ENCODE results near the gene PLLP.

PLLP gene

GRCh38 chr16:57245472-57246113 lies 38.9 kb downstream of the PLLP start:
- Histone ChIP-seq H3K4me3 (ENCODE audit: low read length) (peak overlapping the region; percentile 72), H4K20me1 (ENCODE audit: insufficient read depth, low read length) (no peaks in the 10 kb centered on the region), H2AFZ (ENCODE audit: low read length) (peak overlapping the region; percentile 79), H3K27me3 (replicated peaks; ENCODE audit: insufficient read depth, low read length) (no peaks in the 10 kb centered on the region), H3K9ac (ENCODE audit: low read length) (peak overlapping the region; percentile 88), H3K27ac (ENCODE audit: low read length) (peak overlapping the region; percentile 85), H3K9me2 (replicated peaks; ENCODE audit: insufficient read depth, low read length) (no peaks in the 10 kb centered on the region), H3K4me2 (ENCODE audit: low read depth, low read length) (peak overlapping the region; percentile 76), H3K36me3 (replicated peaks; ENCODE audit: insufficient read depth, low read length) (0 out of 2 replicates have a peak, but pooled peaks cover 3% of the 10 kb centered on the region), H3K9me3 (replicated peaks; ENCODE audit: insufficient read depth, low read length) (no peaks in the 10 kb centered on the region), H3K4me1 (ENCODE audit: low read length) (peaks cover 7% of the 10 kb centered on the region), H3F3A (ENCODE audit: insufficient read depth, low read length) (peaks cover 16% of the 10 kb centered on the region), H3K79me2 (ENCODE audit: low read length) (peaks cover 8% of the 10 kb centered on the region)
- TF ChIP-seq EZH2 (optimal IDR thresholded peaks at IDR 0.05; ENCODE audit: low read depth, low read length), result no peak
- no peak for TF ChIP-seq EZH2phosphoT487 (IDR thresholded peaks at IDR 0.05; ENCODE audit: low read length)
- TF ChIP-seq CTCF (IDR thresholded peaks at IDR 0.05; ENCODE audit: low read length), result no peak
- DNase-seq, result peak; percentile 39

GRCh38 chr16:57244767-57245471 lies 39.6 kb downstream of the PLLP start, which contains the start of gene ARL2BP:
ARL2BP (plus strand) TSS chr16:57245259; CDS start chr16:57245368, 109 bp downstream.
- peaks cover 8% of the 10 kb centered on the region for H3K79me2 ChIP-seq (ENCODE audit: low read length)
- TF ChIP-seq EZH2 (optimal IDR thresholded peaks at IDR 0.05; ENCODE audit: low read depth, low read length) (no peak), EZH2phosphoT487 (IDR thresholded peaks at IDR 0.05; ENCODE audit: low read length) (no peak), CTCF (IDR thresholded peaks at IDR 0.05; ENCODE audit: low read length) (peak; percentile 16; the same call in 1 of the 2 replicates)
- peak; percentile 97 for DNase-seq
- H3K4me2 ChIP-seq (ENCODE audit: low read depth, low read length), result peak within 1 kb of the TSS; percentile 76
- no peaks in the 10 kb centered on the region for H3K9me3 ChIP-seq (replicated peaks; ENCODE audit: insufficient read depth, low read length)
- peak within 1 kb of the TSS; percentile 79 for H2AFZ ChIP-seq (ENCODE audit: low read length)
- peaks cover 16% of the 10 kb centered on the region for H3F3A ChIP-seq (ENCODE audit: insufficient read depth, low read length)
- H3K27me3 ChIP-seq (replicated peaks; ENCODE audit: insufficient read depth, low read length), result no peaks in the 10 kb centered on the region
- peak within 1 kb of the TSS; percentile 88 for H3K9ac ChIP-seq (ENCODE audit: low read length)
- H3K4me1 ChIP-seq (ENCODE audit: low read length), result peaks cover 7% of the 10 kb centered on the region
- peak within 1 kb of the TSS; percentile 72 for H3K4me3 ChIP-seq (ENCODE audit: low read length)
- H3K27ac ChIP-seq (ENCODE audit: low read length), result peak within 1 kb of the TSS; percentile 85
- no peaks in the 10 kb centered on the region for H3K9me2 ChIP-seq (replicated peaks; ENCODE audit: insufficient read depth, low read length)
- H3K36me3 ChIP-seq (replicated peaks; ENCODE audit: insufficient read depth, low read length), result no peaks in the 10 kb centered on the region
- no peaks in the 10 kb centered on the region for H4K20me1 ChIP-seq (ENCODE audit: insufficient read depth, low read length)

DNA sequence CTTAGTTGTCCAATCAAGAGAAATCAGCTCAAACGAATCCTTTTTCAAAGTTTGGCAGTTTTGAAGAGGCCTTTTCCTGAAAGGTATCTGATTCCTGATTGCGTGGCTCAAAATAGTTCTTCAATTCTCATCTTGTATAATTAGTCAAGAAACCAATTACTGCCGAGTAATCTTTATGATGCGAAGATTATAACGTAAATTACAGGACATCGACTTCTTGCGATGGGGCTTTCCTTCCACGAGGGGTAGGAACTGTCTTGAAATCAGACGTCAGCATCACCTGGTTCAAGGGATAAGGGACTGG lies 40.1 kb downstream of the PLLP start:
- Histone ChIP-seq H3F3A (ENCODE audit: insufficient read depth, low read length) (peaks cover 16% of the 10 kb centered on the region), H3K4me1 (ENCODE audit: low read length) (peaks cover 7% of the 10 kb centered on the region), H2AFZ (ENCODE audit: low read length) (peak overlapping the region; percentile 71), H3K4me2 (ENCODE audit: low read depth, low read length) (peak overlapping the region; percentile 74), H4K20me1 (ENCODE audit: insufficient read depth, low read length) (no peaks in the 10 kb centered on the region), H3K9me2 (replicated peaks; ENCODE audit: insufficient read depth, low read length) (no peaks in the 10 kb centered on the region), H3K79me2 (ENCODE audit: low read length) (peaks cover 8% of the 10 kb centered on the region), H3K27ac (ENCODE audit: low read length) (peak overlapping the region; percentile 61; the same call in 1 of the 2 replicates), H3K4me3 (ENCODE audit: low read length) (peak overlapping the region; percentile 56), H3K27me3 (replicated peaks; ENCODE audit: insufficient read depth, low read length) (no peaks in the 10 kb centered on the region), H3K9me3 (replicated peaks; ENCODE audit: insufficient read depth, low read length) (no peaks in the 10 kb centered on the region), H3K36me3 (replicated peaks; ENCODE audit: insufficient read depth, low read length) (0 out of 2 replicates have a peak, but pooled peaks cover under 1% of the 10 kb centered on the region), H3K9ac (ENCODE audit: low read length) (peak overlapping the region; percentile 54)
- TF ChIP-seq EZH2 (optimal IDR thresholded peaks at IDR 0.05; ENCODE audit: low read depth, low read length) (no peak), EZH2phosphoT487 (IDR thresholded peaks at IDR 0.05; ENCODE audit: low read length) (no peak), CTCF (IDR thresholded peaks at IDR 0.05; ENCODE audit: low read length) (no peak)
- DNase-seq, result no peak
